Endothelial cell of umbilical vein (primary cell): ENCODE results near the gene PALB2. TPM values are rescaled to one million over a fixed set of nuclear protein-coding genes. Genes with fewer than 3 reads are reported as not detected.

Experiments
- BruUV-seq: library from RNA; stranded (reverse); fragments of 400-500 nt; replicated peaks from 2 replicates; lab custom pipeline; 2021; lab: Mats Ljungman, UMichigan
- CTCF ChIA-PET: fragments of 300-600, 350-600 bp; sonication (Branson Sonifier 250); formaldehyde crosslinking; loops from one replicate; lab custom pipeline; 2021; ENCODE audit warnings: antibody characterized with exemption, inconsistent platforms; lab: Charles Lee
- POLR2A ChIA-PET: fragments of 300-600, 350-600 bp; sonication (Branson Sonifier 250); formaldehyde crosslinking; loops from one replicate; lab custom pipeline; 2021; ENCODE audit warnings: antibody characterized with exemption, inconsistent platforms; lab: Charles Lee
- DNase-seq: peaks from one replicate; pipeline ENCODE4 v3.0.0-alpha.2; 2011; ENCODE audit warnings: low read depth, low spot score
- FAIRE-seq: peaks from 2 replicates; lab custom pipeline; 2011; peaks lifted over from hg19 to GRCh38; lab: Jason Lieb, UNC
- H2AFZ ChIP-seq: 2 replicates; pipeline ENCODE4 v1.6.0; 2012; ENCODE audit warnings: low read depth, low read length, control low read depth, inconsistent platforms
- H3K27ac ChIP-seq: 2 replicates; pipeline ENCODE4 v1.5.1; 2011; ENCODE audit warnings: low read depth, mild to moderate bottlenecking, control low read depth, low read length, moderate library complexity; ENCODE audit not compliant: insufficient read depth
- H3K27me3 ChIP-seq, 2 experiments: 2 replicates each; pipeline versions ENCODE4 v1.6.0 to v1.6.1; 2011; ENCODE audit warnings: low read length in 2 of 2, mixed read lengths in 1 of 2; ENCODE audit not compliant: control insufficient read depth in 2 of 2, insufficient read depth in 2 of 2
- H3K36me3 ChIP-seq, 2 experiments: 2 replicates in 1 of 2; 3 replicates in 1 of 2; pipeline ENCODE4 v1.5.1; 2011; ENCODE audit warnings: low read length in 2 of 2, mild to moderate bottlenecking in 1 of 2, moderate library complexity in 1 of 2; ENCODE audit not compliant: control insufficient read depth in 2 of 2, insufficient read depth in 2 of 2; ENCODE audit errors: extremely low read depth in 1 of 2
- H3K4me1 ChIP-seq: 3 replicates; pipeline ENCODE4 v1.5.1; 2011; ENCODE audit warnings: mild to moderate bottlenecking, low read length; ENCODE audit not compliant: control insufficient read depth, insufficient read depth; ENCODE audit errors: extremely low read depth
- H3K4me2 ChIP-seq: 2 replicates; pipeline ENCODE4 v1.6.1; 2011; ENCODE audit warnings: low read length, control low read depth, mixed read lengths; ENCODE audit not compliant: insufficient read depth
- H3K4me3 ChIP-seq, 3 experiments: fragments of 200-600 bp in 1 of 3; sonication (generic), shearing (Covaris generic) in 1 of 3; replicated peaks in 1 of 3; 2 replicates each; pipeline ENCODE4 v1.5.1; 2011 to 2016; ENCODE audit warnings: control low read depth in 3 of 3, low read length in 3 of 3, mild to moderate bottlenecking in 2 of 3, inconsistent platforms in 1 of 3, low read depth in 1 of 3, moderate library complexity in 1 of 3; ENCODE audit not compliant: insufficient read depth in 1 of 3
- H3K79me2 ChIP-seq: 2 replicates; pipeline ENCODE4 v1.6.0; 2012; ENCODE audit warnings: low read length, inconsistent platforms; ENCODE audit not compliant: control insufficient read depth, insufficient read depth
- H3K9ac ChIP-seq: replicated peaks from 2 replicates; pipeline ENCODE3; 2011; ENCODE audit warnings: low read length, control low read depth; ENCODE audit not compliant: insufficient read depth; ENCODE audit errors: extremely low read depth
- H3K9me1 ChIP-seq: replicated peaks from 3 replicates; pipeline ENCODE4 v1.6.0; 2011; ENCODE audit warnings: mild to moderate bottlenecking, low read length; ENCODE audit not compliant: control insufficient read depth, insufficient read depth; ENCODE audit errors: extremely low read depth
- H3K9me3 ChIP-seq: replicated peaks from 2 replicates; pipeline ENCODE4 v1.5.1; 2012; ENCODE audit warnings: low read length, inconsistent platforms; ENCODE audit not compliant: control insufficient read depth, insufficient read depth
- H4K20me1 ChIP-seq: replicated peaks from 2 replicates; pipeline ENCODE3; 2011; ENCODE audit warnings: mild to moderate bottlenecking, low read length; ENCODE audit not compliant: control insufficient read depth, insufficient read depth; ENCODE audit errors: extremely low read depth
- CTCF ChIP-seq, 2 donors: IDR thresholded peaks; 1 replicate in 1 of 2; 2 replicates in 1 of 2; pipeline ENCODE4 v1.5.1; 2011; ENCODE audit warnings: low read length in 2 of 2, mild to moderate bottlenecking in 2 of 2, moderate library complexity in 2 of 2, control low read depth in 1 of 2, inconsistent platforms in 1 of 2, low read depth in 1 of 2; ENCODE audit not compliant: insufficient read depth in 1 of 2; ENCODE audit errors: extremely low read depth in 1 of 2
- EZH2 ChIP-seq: IDR thresholded peaks from 2 replicates; pipeline ENCODE4 v1.6.1; 2012; ENCODE audit warnings: borderline replicate concordance, low read depth, mild to moderate bottlenecking, moderate library complexity, low read length, inconsistent platforms; ENCODE audit not compliant: severe bottlenecking
- FOS ChIP-seq: IDR thresholded peaks from 2 replicates; pipeline ENCODE4 v1.6.1; 2011; ENCODE audit warnings: mild to moderate bottlenecking, low read length, moderate library complexity, borderline replicate concordance; ENCODE audit not compliant: insufficient read depth
- GATA2 ChIP-seq: IDR thresholded peaks from 2 replicates; pipeline ENCODE4 v1.7.0; 2011; ENCODE audit warnings: low read depth, mild to moderate bottlenecking, moderate library complexity, mixed read lengths, low read length; ENCODE audit not compliant: insufficient read length, insufficient read depth
- JUN ChIP-seq: IDR thresholded peaks from 2 replicates; pipeline ENCODE4 v1.6.1; 2011; ENCODE audit warnings: borderline replicate concordance, low read depth; ENCODE audit not compliant: insufficient read length, insufficient read depth
- MYC ChIP-seq: IDR thresholded peaks from one replicate; pipeline ENCODE4 v1.6.1; 2011; ENCODE audit warnings: mild to moderate bottlenecking, low read depth, low read length
- POLR2A ChIP-seq: IDR thresholded peaks from 2 replicates; pipeline ENCODE4 v1.6.1; 2012; ENCODE audit warnings: low read depth, mild to moderate bottlenecking, control low read depth, low read length
- POLR2AphosphoS5 ChIP-seq: IDR thresholded peaks from 2 replicates; pipeline ENCODE4 v1.6.1; 2012; ENCODE audit warnings: low read depth, mild to moderate bottlenecking, control low read depth, low read length, moderate library complexity; ENCODE audit not compliant: insufficient read depth
- dilution Hi-C: fragments of 300-500 bp; cut with MboI; formaldehyde crosslinking; loops from one replicate; pipeline ENCODE4 v1.15.0; 2019; ENCODE audit warnings: low sequenced_read_pairs; ENCODE audit not compliant: extremely low pct_ligation_motif_present
- intact Hi-C: fragments of 100-400 bp; cut with micrococcal nuclease; formaldehyde crosslinking; loops from one replicate; pipeline ENCODE4 v1.10.0; 2022
- polyA plus RNA-seq, 4 experiments: library from polyadenylated mRNA; depleted of rRNA in 3 of 4; stranded (reverse) in 3 of 4; unstranded in 1 of 4; fragments of >200 nt; gene quantifications; 2 replicates each; pipeline versions ENCODE4 v1.2.1 to v1.2.3, GENCODE V29; 2011 to 2012; ENCODE audit warnings: missing spikeins in 1 of 4
- total RNA-seq: library from RNA; stranded (reverse); gene quantifications from 2 replicates; pipeline ENCODE4 v1.2.3, GENCODE V29; 2021
- TF ChIP-seq, protein P1 (sequence below): IDR thresholded peaks from 2 replicates; pipeline ENCODE4 v1.6.1; 2011; ENCODE audit not compliant: insufficient read depth, insufficient read length

The PALB2 gene
- total and polyA plus RNA-seq, 2 donors (not counting 3 experiments of a cell fraction or from before 2014, with no cell fraction given), result 5.1 to 15.6 TPM

- BruUV-seq, result TSS peak; percentile 47
- intact Hi-C loops, result no loop called here
- TF ChIP-seq EZH2 (no peak), MYC (no peak), JUN (no peak), POLR2A (no peak), GATA2 (no peak), CTCF (IDR thresholded peaks at IDR 0.05; ENCODE audit: extremely low read depth in 1 of 2, insufficient read depth in 1 of 2, low read depth in 1 of 2, low read length in 2 of 2) (no peak), POLR2AphosphoS5 (no peak), FOS (no peak)
- TF ChIP-seq, protein P1, sequence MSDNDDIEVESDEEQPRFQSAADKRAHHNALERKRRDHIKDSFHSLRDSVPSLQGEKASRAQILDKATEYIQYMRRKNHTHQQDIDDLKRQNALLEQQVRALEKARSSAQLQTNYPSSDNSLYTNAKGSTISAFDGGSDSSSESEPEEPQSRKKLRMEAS, result no peak
- Histone ChIP-seq H3K4me3 (peak overlapping the region; percentile 77 to 89 (median 87)), H3K9me3 (no peaks in the 10 kb centered on the region), H3K4me2 (peak overlapping the region; percentile 75), H3K27ac (peak overlapping the region; percentile 59), H3K4me1 (peaks cover 7% of the 10 kb centered on the region), H2AFZ (no peak overlapping the region), H3K9ac (peak overlapping the region; percentile 81), H4K20me1 (no peaks in the 10 kb centered on the region), H3K36me3 (peaks cover 5 to 16% of the 10 kb centered on the region in 2 experiments), H3K27me3 (no peaks in the 10 kb centered on the region), H3K79me2 (peaks cover 53% of the 10 kb centered on the region), H3K9me1 (no peaks in the 10 kb centered on the region)
- CTCF ChIA-PET, result no interaction called here
- POLR2A ChIA-PET, result no interaction called here
- DNase-seq (no peak), FAIRE-seq (no peak)
- dilution Hi-C loops, result no loop called here
These were observed 45.7 kb downstream of the PALB2 start for GRCh38 chr16:23595246-23595950.
